Liver (tissue), 9 donors: ENCODE measurements around the gene CATSPERZ. TPM values are rescaled to one million over a fixed set of nuclear protein-coding genes. Genes with fewer than 3 reads are reported as not detected.

Source experiments
- DNase-seq: peaks from one replicate; pipeline ENCODE4 v3.0.0-alpha.2; 2017; ENCODE audit warnings: low spot score
- H3K27ac ChIP-seq, 2 donors: one replicate each; pipeline ENCODE4 v1.7.0; 2013; ENCODE audit warnings: inconsistent platforms in 2 of 2, low read length in 2 of 2, control low read depth in 1 of 2, low read depth in 1 of 2, mild to moderate bottlenecking in 1 of 2
- H3K27me3 ChIP-seq, 4 donors: one replicate each; pipeline versions ENCODE4 v1.6.1 to v1.7.0; 2013; ENCODE audit warnings: low read length in 3 of 4, inconsistent platforms in 1 of 4, mild to moderate bottlenecking in 1 of 4, moderate library complexity in 1 of 4; ENCODE audit not compliant: control insufficient read depth in 4 of 4, insufficient read depth in 4 of 4
- H3K36me3 ChIP-seq, 4 donors: one replicate each; pipeline versions ENCODE4 v1.6.1 to v1.7.0; 2013; ENCODE audit warnings: low read length in 3 of 4, mild to moderate bottlenecking in 3 of 4, low read depth in 1 of 4, moderate library complexity in 1 of 4; ENCODE audit not compliant: control insufficient read depth in 4 of 4, insufficient read depth in 3 of 4
- H3K4me1 ChIP-seq, 4 donors: one replicate each; pipeline versions ENCODE4 v1.6.1 to v1.7.0; 2013; ENCODE audit warnings: low read length in 3 of 4, mild to moderate bottlenecking in 3 of 4, moderate library complexity in 1 of 4; ENCODE audit not compliant: control insufficient read depth in 4 of 4, insufficient read depth in 4 of 4
- H3K4me3 ChIP-seq, 3 donors: one replicate each; pipeline versions ENCODE4 v1.6.1 to v1.7.0; 2013; ENCODE audit warnings: low read length in 3 of 3, control low read depth in 1 of 3, low read depth in 1 of 3, mild to moderate bottlenecking in 1 of 3
- H3K9ac ChIP-seq, 2 donors: one replicate each; pipeline ENCODE4 v1.7.0; 2013; ENCODE audit warnings: low read length in 2 of 2, mild to moderate bottlenecking in 2 of 2, moderate library complexity in 2 of 2, control low read depth in 1 of 2, low read depth in 1 of 2
- H3K9me3 ChIP-seq, 4 donors: one replicate each; pipeline versions ENCODE4 v1.6.1 to v1.7.0; 2013; ENCODE audit warnings: low read length in 3 of 4; ENCODE audit not compliant: control insufficient read depth in 4 of 4
- ATF3 ChIP-seq: IDR thresholded peaks from 2 replicates; pipeline ENCODE4 v1.6.1; 2016; ENCODE audit warnings: antibody characterized with exemption
- CTCF ChIP-seq: fragments of 150-350 bp; IDR thresholded peaks from 2 replicates; pipeline ENCODE4 v1.5.1; 2017; ENCODE audit warnings: improper control_type of control experiment, low read depth, low read length; ENCODE audit not compliant: missing input control
- EGR1 ChIP-seq, 2 donors: IDR thresholded peaks; 2 replicates each; pipeline ENCODE4 v1.6.1; 2016 to 2018; ENCODE audit warnings: antibody characterized with exemption in 2 of 2, low read depth in 2 of 2
- FOXA1 ChIP-seq: IDR thresholded peaks from 2 replicates; pipeline ENCODE4 v1.6.1; 2016; ENCODE audit warnings: antibody characterized with exemption
- FOXA2 ChIP-seq: IDR thresholded peaks from 2 replicates; pipeline ENCODE4 v1.6.1; 2016; ENCODE audit warnings: antibody characterized with exemption
- GABPA ChIP-seq, 2 donors: IDR thresholded peaks in 1 of 2; conservative IDR thresholded peaks in 1 of 2; 2 replicates each; pipeline ENCODE4 v1.6.1; 2016; ENCODE audit warnings: antibody characterized with exemption in 2 of 2, mild to moderate bottlenecking in 1 of 2, moderate library complexity in 1 of 2
- HNF4A ChIP-seq, 2 donors: conservative IDR thresholded peaks; 2 replicates each; pipeline ENCODE4 v1.6.1; 2016; ENCODE audit warnings: antibody characterized with exemption in 2 of 2, mild to moderate bottlenecking in 2 of 2
- HNF4G ChIP-seq: IDR thresholded peaks from 2 replicates; pipeline ENCODE4 v1.6.1; 2016; ENCODE audit warnings: antibody characterized with exemption
- JUND ChIP-seq, 2 donors: IDR thresholded peaks; 2 replicates each; pipeline ENCODE4 v1.6.1; 2016; ENCODE audit warnings: antibody characterized with exemption in 2 of 2
- MAX ChIP-seq: IDR thresholded peaks from 2 replicates; pipeline ENCODE4 v1.6.1; 2016; ENCODE audit warnings: antibody characterized with exemption
- NR2F2 ChIP-seq: IDR thresholded peaks from 2 replicates; pipeline ENCODE4 v1.6.1; 2016; ENCODE audit warnings: antibody characterized with exemption
- REST ChIP-seq: IDR thresholded peaks from 2 replicates; pipeline ENCODE4 v1.6.1; 2016; ENCODE audit warnings: antibody characterized with exemption, mild to moderate bottlenecking
- RXRA ChIP-seq, 2 donors: IDR thresholded peaks; 2 replicates each; pipeline ENCODE4 v1.6.1; 2017 to 2018; ENCODE audit warnings: antibody characterized with exemption in 2 of 2, mild to moderate bottlenecking in 1 of 2
- SP1 ChIP-seq: IDR thresholded peaks from 2 replicates; pipeline ENCODE4 v1.6.1; 2018; ENCODE audit warnings: antibody characterized with exemption, mild to moderate bottlenecking
- TAF1 ChIP-seq: conservative IDR thresholded peaks from 2 replicates; pipeline ENCODE4 v1.6.1; 2016; ENCODE audit warnings: antibody characterized with exemption, mild to moderate bottlenecking
- YY1 ChIP-seq: IDR thresholded peaks from 2 replicates; pipeline ENCODE4 v1.6.1; 2016; ENCODE audit warnings: antibody characterized with exemption, mild to moderate bottlenecking
- ZBTB33 ChIP-seq: IDR thresholded peaks from 2 replicates; pipeline ENCODE4 v1.6.1; 2016; ENCODE audit warnings: antibody characterized with exemption
- WGBS: extraction: QIAGEN DNeasy Blood & Tissue Kit; methylation state at CpG from one replicate; pipeline ENCODE4 v1.1.7; 2013; 5-methylcytosine and 5-hydroxymethylcytosine counted together
- polyA plus RNA-seq, 2 donors: library from polyadenylated mRNA; stranded (reverse) in 1 of 2; unstranded in 1 of 2; fragments of 200-250 nt in 1 of 2; fragments of >200 nt in 1 of 2; fragmentation: Nextera tagmentation in 1 of 2; extraction: Ambion mirVana in 1 of 2; gene quantifications; one replicate each; pipeline versions ENCODE4 v1.2.1 to v1.2.3, GENCODE V29; 2013 to 2015
- total RNA-seq, 2 donors: library from RNA; depleted of rRNA; stranded (reverse); fragments of >200 nt; gene quantifications; one replicate each; pipeline ENCODE4 v1.2.3, GENCODE V29; 2014
- donor health status: healthy.
- donor health status: healthy.
- donor health status: healthy.
- donor health status: healthy.
- donor health status: healthy.

CATSPERZ gene
- total and polyA plus RNA-seq, 4 donors = 0.42 TPM; not detected in 3

GRCh38 chr11:64303109-64304031 lies 3.2 kb downstream of the CATSPERZ start:
- H3K9ac ChIP-seq = no peak overlapping the region
- no peaks in the 10 kb centered on the region for H3K36me3 ChIP-seq
- H3K9me3 ChIP-seq = no peaks in the 10 kb centered on the region
- 89% methylated on average over 13 of the region's 13 CpGs for WGBS
- peaks cover 12 to 53% (median 39%) of the 10 kb centered on the region in 4 donors for H3K4me1 ChIP-seq
- H3K27ac ChIP-seq = peak overlapping the region in 1 of 2 donors; percentile 93
- no peak overlapping the region for H3K4me3 ChIP-seq
- no peaks in the 10 kb centered on the region for H3K27me3 ChIP-seq
- TF ChIP-seq YY1 (no peak), SP1 (no peak), FOXA2 (no peak), ATF3 (no peak), NR2F2 (no peak), GABPA (IDR thresholded peaks at IDR 0.05 in 1 of 2, conservative IDR thresholded peaks at IDR 0.05 in 1 of 2) (no peak), RXRA (IDR thresholded peaks at IDR 0.05) (no peak), FOXA1 (no peak), REST (no peak), MAX (no peak), HNF4A (conservative IDR thresholded peaks at IDR 0.05) (no peak), EGR1 (IDR thresholded peaks at IDR 0.05; ENCODE audit: low read depth in 2 of 2) (no peak), CTCF (no peak), JUND (IDR thresholded peaks at IDR 0.05) (no peak), ZBTB33 (no peak), HNF4G (no peak), TAF1 (no peak)
- no peak for DNase-seq
